ENCODE data around the gene CCDC74A.
"Not testable (repeated sequence)": the region's sequence is repeated elsewhere in the genome, so short reads cannot be mapped to it uniquely, and the experiment has no call there.

Gene CCDC74A

GRCh38 chr2:131527131-131528001, at the start of gene CCDC74A:
Gene CCDC74A (plus strand): TSS chr2:131527888. CDS start chr2:131527971, 83 bp downstream.
- peak; percentile 2 for DNase-seq

GRCh38 chr2:131478074-131478849, 49.4 kb upstream of the CCDC74A start:
- not testable (repeated sequence) for DNase-seq

DNA sequence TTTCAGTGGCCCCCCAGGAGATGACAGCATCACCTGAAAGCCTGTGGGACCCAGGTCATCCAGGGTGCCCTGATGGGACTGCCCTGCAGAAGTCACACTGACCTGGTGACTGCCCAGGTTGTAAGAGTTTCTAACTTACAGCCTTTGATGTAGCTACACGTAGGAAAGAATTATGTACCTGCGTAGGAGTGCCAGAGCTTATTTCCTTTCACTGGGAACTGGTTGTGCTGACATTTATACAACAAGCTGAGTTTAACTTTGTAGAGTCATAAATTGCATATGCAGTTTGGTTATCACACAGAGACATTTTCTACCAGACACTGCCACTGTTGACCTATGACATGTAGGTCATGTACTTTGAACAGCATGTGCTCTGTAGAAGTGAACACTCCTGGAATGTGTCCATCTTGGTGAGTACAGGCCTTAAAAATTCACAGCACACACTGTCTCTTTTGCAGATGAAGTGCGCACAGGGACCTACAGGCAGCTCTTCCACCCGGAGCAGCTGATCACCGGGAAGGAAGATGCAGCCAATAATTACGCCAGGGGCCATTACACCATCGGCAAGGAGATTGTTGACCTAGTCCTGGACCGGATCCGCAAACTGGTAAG, 48.7 kb upstream of the CCDC74A start:
- DNase-seq: not testable (repeated sequence)

DNA sequence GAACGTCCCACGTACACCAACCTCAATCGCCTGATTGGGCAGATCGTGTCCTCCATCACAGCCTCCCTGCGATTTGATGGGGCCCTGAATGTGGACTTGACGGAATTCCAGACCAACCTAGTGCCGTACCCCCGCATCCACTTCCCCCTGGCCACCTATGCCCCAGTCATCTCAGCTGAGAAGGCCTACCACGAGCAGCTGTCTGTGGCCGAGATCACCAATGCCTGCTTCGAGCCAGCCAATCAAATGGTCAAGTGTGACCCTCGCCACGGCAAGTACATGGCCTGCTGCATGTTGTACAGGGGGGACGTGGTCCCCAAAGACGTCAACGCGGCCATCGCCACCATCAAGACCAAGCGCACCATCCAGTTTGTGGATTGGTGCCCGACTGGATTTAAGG, 47.3 kb upstream of the CCDC74A start:
- DNase-seq: not testable (repeated sequence)

DNA sequence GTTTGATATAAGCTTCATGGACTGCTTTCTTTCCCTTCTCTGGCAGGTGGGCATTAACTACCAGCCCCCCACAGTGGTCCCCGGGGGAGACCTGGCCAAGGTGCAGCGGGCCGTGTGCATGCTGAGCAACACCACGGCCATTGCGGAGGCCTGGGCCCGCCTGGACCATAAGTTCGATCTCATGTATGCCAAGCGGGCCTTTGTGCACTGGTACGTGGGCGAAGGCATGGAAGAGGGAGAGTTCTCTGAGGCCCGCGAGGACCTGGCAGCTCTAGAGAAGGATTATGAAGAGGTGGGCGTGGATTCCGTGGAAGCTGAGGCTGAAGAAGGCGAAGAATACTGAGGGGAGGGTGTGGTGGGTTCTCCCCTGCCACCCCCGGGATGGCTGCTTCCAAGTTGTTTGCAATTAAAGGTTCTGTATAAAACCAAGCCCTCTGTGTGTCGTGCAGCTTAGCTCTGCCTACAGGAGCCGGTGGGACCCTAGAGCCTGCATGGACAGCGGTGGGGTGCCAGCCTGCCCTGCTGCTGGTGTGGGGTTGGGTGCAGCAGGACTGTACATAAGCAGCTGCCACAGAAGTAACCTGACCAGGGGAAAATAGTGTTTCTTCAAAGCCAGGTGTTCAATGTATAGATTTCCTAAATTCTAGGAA, 45.1 kb upstream of the CCDC74A start:
- not testable (repeated sequence) for DNase-seq

DNA sequence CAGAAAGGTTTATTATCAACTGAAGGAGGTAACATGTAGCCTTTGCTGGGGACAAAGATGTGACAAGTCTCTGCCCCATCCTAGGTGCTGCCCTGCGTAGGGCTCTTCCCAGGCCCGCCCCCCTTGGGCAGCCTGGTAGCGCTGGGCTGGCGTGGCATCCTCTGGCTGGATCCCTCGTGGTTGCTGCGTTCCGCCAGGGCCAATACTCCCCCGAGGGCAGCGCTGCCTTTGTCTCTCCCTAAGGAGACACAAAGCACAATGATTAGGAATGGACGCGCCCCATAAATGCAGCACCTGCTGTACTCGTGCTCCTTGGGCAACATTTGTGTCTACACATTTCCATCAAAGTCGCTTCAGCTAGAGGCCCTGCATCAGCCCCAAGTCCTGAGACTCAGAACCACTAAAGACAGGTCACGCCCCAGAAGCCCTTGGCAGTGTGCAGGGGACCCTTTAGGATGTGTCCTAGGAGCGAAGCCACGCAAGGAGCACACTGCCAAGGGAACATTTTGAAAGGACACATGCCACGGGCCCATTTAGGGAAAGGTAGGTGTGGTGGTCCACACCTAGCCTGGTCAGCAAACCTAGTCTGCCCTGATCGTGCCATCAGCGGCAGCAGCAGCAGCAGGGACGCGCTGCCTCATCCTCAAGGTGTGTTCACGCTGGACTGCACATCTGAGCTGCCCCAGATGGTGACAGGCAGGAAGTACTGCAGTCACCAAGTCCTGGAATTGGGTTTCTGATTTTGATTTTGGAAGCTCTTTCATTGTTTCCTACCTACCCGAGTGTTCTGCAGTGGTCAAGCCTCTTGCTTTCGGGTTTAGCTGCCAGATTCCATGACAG, 43.5 kb upstream of the CCDC74A start:
- not testable (repeated sequence) for DNase-seq

DNA sequence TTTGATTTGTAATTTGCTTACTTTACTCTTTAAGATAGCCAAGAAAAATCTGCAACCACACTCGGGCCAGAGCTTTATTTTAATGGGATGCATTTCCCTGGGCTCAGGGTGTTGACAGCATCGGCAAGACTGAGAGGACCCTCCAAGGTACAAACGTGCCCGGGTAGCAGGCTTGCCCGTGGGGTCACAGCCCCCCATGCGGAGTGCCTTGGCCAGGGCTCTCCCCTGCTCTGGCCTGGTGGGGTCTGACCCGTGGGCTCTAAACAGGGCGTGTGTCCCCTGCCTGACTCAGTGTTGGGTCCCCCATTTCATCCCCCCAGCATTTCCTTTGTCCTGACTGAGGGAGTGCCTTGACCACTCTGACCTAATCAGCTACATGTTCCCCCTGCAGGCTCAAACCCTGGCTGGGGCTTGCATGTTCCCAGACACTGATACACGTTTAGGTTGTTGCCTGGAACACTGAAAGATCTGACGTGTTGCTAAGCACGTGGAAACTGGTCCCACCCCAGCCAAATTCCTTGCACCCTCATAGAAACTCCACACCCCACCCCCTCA, 42.7 kb upstream of the CCDC74A start:
- not testable (repeated sequence) for DNase-seq

DNA sequence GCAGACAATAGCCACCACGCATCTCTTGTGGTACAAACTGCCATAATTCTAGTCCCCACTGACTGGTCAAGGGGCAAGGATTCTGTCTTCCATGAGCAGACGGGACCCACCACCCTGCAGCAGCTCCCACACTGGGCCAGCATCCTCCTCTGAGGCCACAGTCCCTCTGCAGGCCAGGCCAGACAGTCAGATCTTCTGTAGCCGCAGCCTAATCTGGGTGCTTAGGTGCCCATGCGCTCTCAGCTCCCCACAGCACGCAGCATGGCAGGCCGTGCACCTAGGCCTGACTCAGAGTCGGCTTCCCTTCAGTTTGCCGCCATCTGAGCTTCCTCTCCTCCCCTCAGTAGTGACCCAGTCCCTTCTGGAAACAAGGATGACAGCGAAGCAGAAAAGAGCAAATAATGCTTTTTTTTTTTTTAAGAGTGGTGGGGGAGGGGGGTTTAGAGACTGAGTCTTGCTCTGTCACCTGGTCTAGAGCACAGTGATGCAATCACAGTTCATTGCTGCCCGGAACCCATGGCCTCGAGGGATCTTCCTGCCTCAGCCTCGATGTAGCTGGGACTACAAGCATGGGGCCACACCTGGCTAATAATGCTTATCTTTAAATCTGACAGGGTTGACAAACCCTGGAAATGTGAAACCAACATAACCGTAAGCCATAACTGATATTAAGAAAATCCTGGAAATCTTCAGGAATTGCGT, 41.3 kb upstream of the CCDC74A start:
- not testable (repeated sequence) for DNase-seq

- DNase-seq: no peak
These were observed 39.1 kb upstream of the CCDC74A start for GRCh38 chr2:131488306-131489205.

DNA sequence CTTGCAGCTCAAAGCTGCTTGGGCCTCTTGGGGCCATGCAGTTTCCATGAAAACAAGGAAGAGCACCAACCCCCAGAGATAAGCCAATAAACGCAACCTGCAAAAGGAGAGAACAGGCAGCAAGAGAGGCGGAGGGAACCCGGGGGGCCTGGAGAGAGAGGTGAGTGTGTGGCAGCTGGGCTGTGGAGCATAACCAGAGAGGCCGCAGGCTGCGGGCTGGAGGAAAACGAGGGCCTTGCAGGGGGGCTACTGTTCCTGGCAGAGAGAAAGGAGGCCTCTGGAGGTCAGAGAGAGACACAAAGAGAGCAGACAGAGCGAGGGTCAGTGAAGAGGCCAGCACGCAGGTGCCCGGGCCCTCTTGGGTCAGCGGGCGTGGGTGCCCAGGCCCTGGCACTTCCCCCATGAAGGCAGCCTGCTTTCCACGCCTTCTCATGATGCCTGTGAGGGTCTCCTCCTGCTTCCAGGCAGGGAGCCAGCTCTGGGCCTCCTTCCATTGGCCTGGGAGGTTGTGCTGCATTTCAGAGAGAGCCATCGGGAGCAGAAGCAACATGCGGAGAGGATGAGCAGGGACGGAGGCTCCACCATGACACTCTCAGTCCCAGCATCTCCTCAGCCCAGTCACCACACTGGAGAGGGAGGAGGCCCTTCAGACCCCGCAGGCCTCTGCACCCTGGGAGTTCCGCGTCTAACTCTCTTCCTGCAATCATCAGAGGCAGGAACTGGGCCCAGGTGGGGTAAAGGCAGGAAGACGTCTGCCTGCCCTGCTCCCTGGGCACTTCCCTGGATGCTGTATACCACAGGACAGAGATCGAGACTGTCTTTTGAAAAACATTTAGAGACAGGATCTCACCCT, 36.8 kb upstream of the CCDC74A start:
- DNase-seq: not testable (repeated sequence)

DNA sequence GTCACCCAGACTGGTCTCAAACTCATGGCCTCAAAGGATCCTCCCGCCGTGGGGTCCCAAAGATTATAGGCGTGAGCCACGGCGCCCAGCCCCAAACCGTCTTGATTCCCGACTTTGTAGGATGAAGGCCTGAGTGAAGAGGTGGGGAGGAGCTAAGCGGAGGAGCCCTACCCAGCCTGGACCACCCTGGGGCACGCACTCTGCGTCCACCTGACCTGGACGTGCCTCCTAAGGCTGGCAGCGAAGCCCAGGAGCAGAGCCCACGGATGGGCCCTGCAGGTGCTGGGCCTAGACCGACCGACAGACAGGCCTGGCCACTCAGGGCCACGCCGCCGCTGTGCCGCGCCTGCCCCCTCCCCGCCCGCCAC, 36.2 kb upstream of the CCDC74A start:
- not testable (repeated sequence) for DNase-seq

DNA sequence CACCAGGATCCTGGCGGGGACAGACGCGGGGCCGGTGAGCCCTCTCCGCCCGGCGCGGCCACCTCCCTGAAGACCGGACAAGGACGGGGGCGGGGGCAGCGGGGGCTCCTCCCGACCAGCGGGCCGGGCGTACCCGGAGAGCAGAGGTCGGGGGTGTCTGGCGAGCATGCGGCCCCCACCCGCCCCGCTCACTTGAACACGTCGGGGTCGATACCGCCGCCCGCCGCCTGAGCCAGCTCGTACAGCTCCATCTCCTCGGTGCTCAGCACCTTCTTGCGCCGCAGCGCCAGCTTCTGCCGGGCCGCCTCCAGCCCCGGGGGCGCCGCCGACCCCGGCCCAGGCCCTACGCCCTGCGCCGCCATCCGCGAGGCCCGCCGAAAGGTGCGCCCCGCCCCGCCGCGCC, 35.7 kb upstream of the CCDC74A start, which contains the start of gene MZT2A:
Gene MZT2A (minus strand): TSS at position 383 of the 403 bp plus-strand sequence. CDS start 21 bp downstream, at position 362.
- not testable (repeated sequence) for DNase-seq

- DNase-seq: peak; percentile 76
These were observed 35.1 kb upstream of the CCDC74A start for GRCh38 chr2:131492418-131493198.

- no peak for DNase-seq
These were observed 34.3 kb upstream of the CCDC74A start for GRCh38 chr2:131493199-131493968.

- not testable (repeated sequence) for DNase-seq
These were observed 32.2 kb upstream of the CCDC74A start for GRCh38 chr2:131495506-131495905.

DNA sequence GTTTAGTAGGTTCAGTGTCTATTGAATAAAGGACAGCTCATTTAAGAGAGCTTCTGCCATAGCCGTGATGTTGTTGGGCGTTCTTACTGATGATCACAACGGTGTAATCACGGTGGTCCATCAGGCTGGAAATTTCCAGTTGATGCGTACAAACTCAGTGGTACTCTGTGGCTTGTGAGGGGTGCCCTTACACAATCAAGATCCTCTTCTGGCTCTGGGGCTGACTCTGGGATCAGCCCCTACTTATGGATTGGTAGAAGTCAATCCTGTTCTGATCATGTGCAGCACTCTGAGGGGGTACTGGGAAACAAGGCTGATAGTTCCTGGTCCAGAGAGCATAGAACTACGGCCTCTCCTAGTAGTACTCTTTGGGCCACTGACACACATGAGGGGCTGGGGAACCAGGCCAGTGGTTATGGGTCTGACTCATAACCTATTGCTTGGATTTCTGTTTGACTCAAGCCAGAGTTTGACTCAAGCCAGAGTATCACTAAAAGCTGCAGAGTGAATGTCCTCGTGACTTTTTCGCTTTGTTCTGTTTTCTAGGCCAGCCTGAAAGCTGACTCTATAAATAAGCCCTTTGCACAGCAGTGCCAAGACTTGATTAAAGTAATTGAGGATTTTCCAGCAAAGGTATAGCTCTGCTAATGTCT, 29.2 kb upstream of the CCDC74A start:
- not testable (repeated sequence) for DNase-seq

Data from NCI-H748 treated with DMSO at 0.1 percent for 48 hours (cell line).